ENCODE data around the gene PSG2.
"Not testable (repeated sequence)": the region's sequence is repeated elsewhere in the genome, so short reads cannot be mapped to it uniquely, and the experiment has no call there.

GRCh38 chr19:43085796-43086530 lies 3.5 kb upstream of the PSG2 start:
- TF ChIP-seq, protein P1, sequence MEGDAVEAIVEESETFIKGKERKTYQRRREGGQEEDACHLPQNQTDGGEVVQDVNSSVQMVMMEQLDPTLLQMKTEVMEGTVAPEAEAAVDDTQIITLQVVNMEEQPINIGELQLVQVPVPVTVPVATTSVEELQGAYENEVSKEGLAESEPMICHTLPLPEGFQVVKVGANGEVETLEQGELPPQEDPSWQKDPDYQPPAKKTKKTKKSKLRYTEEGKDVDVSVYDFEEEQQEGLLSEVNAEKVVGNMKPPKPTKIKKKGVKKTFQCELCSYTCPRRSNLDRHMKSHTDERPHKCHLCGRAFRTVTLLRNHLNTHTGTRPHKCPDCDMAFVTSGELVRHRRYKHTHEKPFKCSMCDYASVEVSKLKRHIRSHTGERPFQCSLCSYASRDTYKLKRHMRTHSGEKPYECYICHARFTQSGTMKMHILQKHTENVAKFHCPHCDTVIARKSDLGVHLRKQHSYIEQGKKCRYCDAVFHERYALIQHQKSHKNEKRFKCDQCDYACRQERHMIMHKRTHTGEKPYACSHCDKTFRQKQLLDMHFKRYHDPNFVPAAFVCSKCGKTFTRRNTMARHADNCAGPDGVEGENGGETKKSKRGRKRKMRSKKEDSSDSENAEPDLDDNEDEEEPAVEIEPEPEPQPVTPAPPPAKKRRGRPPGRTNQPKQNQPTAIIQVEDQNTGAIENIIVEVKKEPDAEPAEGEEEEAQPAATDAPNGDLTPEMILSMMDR (IDR thresholded peaks at IDR 0.05): not testable (repeated sequence)
- TF ChIP-seq POLR2A, POLR2AphosphoS5 (IDR thresholded peaks at IDR 0.05): not testable (repeated sequence)

Measured in stomach (tissue), 4 donors.